HG03378 (cell line): Measurements from ENCODE around the gene SLC9A5.

Experiments used
- ATAC-seq: cut with Tn5 transposase; IDR thresholded peaks from one replicate; pipeline ENCODE4 v1.9.1; 2021; ENCODE audit warnings: mild to moderate bottlenecking, moderate library complexity; ENCODE audit not compliant: unreplicated experiment

Gene SLC9A5

GRCh38 chr16:67238278-67238575, 10.6 kb upstream of the SLC9A5 start:
- no peak for ATAC-seq

- ATAC-seq = no peak
Measured at GRCh38 chr16:67238806-67239470, 9.8 kb upstream of the SLC9A5 start.

DNA sequence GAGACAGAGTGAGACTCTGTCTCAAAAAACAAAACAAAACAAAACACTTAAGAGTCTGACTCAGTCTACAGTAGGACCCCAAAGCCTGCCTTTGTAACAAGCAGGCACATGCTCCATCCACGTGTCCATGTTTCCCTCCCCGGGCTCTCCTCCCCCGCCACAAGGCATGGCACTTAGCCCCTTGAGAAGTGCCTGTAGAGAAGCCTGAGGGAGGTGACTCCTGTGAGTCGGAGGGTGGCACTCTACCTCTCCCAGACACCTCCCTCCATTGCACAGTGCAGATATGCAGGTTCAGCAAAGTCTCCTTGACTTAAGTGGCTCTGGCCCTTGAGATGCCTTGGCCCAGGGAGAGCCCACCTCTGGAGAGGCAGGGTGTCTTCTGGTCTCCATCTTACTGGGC, 8.3 kb upstream of the SLC9A5 start:
- ATAC-seq = no peak

- no peak for ATAC-seq
Measured at GRCh38 chr16:67241008-67241900, 7.5 kb upstream of the SLC9A5 start.

GRCh38 chr16:67242138-67242730, 6.5 kb upstream of the SLC9A5 start:
- no peak for ATAC-seq

GRCh38 chr16:67243481-67243880, 5.3 kb upstream of the SLC9A5 start:
- ATAC-seq = no peak

- ATAC-seq = peak; percentile 55
Measured at GRCh38 chr16:67244387-67245185, 4.2 kb upstream of the SLC9A5 start.

GRCh38 chr16:67245186-67245585, 3.6 kb upstream of the SLC9A5 start:
- ATAC-seq = no peak

- no peak for ATAC-seq
Measured at GRCh38 chr16:67245674-67246080, 3.1 kb upstream of the SLC9A5 start.

DNA sequence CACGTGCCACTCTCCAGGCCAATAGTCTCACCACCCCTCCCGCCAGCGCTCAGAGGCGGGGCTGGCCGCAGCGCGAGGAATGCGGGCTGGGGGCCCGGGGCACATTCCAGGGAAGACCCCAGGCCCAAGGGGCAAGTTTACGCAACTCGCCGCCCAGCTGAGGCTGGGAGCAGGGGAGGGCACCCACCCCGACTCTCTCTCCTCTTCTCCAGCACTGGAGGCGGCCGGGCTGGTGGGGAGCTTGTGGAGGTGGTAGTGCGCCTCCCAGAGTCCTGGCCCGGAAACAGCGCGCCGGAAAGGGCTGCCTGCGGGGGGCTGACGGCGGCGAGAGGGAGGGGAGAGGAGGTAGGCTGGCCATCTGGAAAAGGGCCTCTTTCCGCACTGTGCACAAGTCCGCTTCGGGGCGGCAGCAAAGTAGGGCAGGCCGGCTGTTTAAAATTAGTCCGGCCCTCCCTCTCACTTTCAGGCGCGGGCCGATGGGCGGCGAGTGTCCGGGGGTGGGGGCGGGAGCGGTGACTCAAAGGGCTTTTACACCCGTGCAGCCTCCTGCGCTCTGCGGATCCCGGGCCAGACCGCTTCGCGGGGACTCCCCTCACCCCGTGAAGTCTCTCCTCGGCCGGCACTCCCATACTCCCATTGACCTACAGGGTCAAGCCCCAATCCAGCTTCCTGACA, 2.6 kb upstream of the SLC9A5 start:
- no peak for ATAC-seq

GRCh38 chr16:67246756-67247191, 2.0 kb upstream of the SLC9A5 start:
- no peak for ATAC-seq

DNA sequence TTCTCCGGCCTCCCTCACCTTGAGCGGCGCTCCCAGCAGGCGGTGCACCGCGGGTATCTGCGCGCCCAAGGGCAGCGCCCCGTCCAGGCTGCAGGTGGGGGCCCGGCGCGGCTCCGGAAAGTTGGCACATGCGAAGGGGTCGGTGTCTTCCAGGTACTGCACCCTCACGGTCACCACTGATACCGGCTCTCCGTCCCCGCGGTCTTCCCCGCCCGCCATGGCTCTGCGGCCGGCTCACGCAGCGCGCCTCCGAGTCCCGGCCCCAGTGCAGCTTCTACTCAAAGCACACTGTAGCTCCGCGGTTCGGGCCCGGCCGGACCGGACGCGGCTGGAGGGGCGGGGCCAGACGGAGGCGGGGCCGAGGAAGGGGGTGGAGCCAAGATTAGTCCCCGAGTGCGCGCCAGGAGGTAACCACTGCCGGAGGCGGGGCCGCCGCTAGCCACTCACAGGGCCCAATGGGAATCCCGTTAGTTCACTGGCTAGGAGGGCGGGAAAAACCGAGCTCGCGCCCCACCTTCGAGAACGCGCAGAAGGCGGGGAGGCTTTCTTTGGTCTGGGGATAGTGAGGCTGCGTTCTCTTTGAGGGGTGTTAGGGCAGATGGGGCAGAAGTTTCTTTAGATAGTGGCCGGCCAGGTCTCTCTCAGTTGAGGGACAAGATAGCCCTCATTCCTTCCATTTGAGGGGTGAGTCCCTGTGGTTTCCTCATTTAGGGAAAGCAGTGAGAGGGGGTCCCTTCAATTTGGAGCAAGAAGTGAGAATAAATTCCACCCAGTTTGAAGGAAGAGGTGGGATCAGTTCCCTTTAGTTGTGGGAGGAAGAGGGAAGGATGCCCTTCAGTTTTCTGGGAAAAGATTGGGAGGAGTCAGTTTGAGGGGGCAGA, 1.3 kb upstream of the SLC9A5 start, which contains the start of gene FHOD1:
Gene FHOD1, minus strand, starts transcription at position 290 of the 881 bp plus-strand sequence. Its CDS starts 71 bp downstream, at position 219.
- ATAC-seq = peak; percentile 42

- ATAC-seq = no peak
Measured at GRCh38 chr16:67248073-67248400, 742 bp upstream of the SLC9A5 start.

DNA sequence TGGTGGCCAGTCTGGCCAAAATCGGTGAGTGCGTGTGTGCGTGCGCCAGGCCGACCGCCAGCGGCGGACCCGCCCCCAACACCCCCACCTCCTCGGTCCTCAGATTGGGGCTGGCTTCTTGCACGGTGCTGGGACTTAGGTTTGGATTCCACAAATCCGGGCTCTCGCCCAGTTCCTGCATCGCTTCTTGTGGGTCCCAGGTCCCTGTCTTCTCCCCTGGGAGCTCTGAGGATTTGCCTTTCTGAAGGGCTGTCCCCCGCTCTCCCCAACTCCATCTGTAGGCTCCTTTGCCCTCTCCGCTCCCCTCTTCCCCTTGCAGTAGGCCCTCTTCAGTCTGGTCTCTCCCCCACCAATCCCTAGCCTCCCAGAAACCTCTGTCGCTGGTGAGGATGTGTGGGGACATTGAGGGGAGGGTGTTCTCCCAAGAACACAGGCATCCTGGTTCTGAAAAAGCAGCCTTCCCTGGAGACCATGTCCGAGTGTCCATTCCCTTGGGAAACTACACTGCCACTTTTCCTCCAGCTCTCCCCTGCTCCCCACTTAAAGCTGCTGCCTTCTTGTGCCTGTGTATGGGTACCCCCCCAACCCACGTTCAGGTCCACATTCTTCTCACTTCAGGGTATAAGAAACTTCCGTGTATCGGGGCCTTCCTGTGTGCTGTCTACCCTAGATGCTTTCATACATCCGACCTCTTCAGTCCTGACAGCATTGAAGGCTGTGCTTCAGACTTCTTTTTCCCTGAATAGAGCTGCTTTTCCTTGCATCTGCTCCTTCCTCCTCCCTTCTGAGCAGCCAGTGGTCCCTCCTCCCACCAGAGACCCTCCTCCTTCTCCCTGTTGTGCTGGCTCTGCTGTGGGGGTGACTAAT, 632 bp downstream of the SLC9A5 start:
- ATAC-seq = no peak

- no peak for ATAC-seq
Measured at GRCh38 chr16:67250045-67250327, 1.2 kb downstream of the SLC9A5 start.

- ATAC-seq = no peak
Measured at GRCh38 chr16:67252609-67253497, 4.1 kb downstream of the SLC9A5 start.

- ATAC-seq = no peak
Measured at GRCh38 chr16:67254801-67255552, 6.2 kb downstream of the SLC9A5 start.
